SU-DHL-6 (cell line): ENCODE measurements around the gene CCDC188.

Experiments used
- H2AFZ ChIP-seq: fragments of 200-600 bp; sonication (generic); 2 replicates; pipeline ENCODE4 v1.6.1; 2014; ENCODE audit warnings: low read depth, mild to moderate bottlenecking, moderate library complexity, mixed read lengths, antibody characterized with exemption, low read length; ENCODE audit not compliant: severe bottlenecking
- H3F3A ChIP-seq: fragments of 200-600 bp; shearing (Covaris generic); 2 replicates; pipeline ENCODE4 v1.6.0; 2016; ENCODE audit warnings: antibody characterized with exemption, mild to moderate bottlenecking; ENCODE audit not compliant: insufficient read depth
- H3K27ac ChIP-seq: fragments of 200-600 bp; sonication (generic); 2 replicates; pipeline ENCODE4 v1.5.1; 2016; ENCODE audit warnings: low read depth, mild to moderate bottlenecking, low read length, moderate library complexity, mixed read lengths
- H3K27me3 ChIP-seq: fragments of 200-600 bp; sonication (generic), shearing (Covaris generic); 2 replicates; pipeline ENCODE4 v1.6.0; 2014; ENCODE audit warnings: mild to moderate bottlenecking, low read length
- H3K36me3 ChIP-seq: fragments of 200-600 bp; sonication (generic); 2 replicates; pipeline ENCODE4 v1.6.1; 2014; ENCODE audit warnings: mild to moderate bottlenecking, low read length, mixed read lengths
- H3K4me2 ChIP-seq: fragments of 300-600, 200-600 bp; shearing (Covaris generic), sonication (generic); 2 replicates; pipeline ENCODE4 v1.6.0; 2014; ENCODE audit warnings: low read length, low read depth, mild to moderate bottlenecking; ENCODE audit not compliant: poor library complexity, severe bottlenecking
- H3K4me3 ChIP-seq: fragments of 200-600 bp; sonication (generic); 2 replicates; pipeline ENCODE4 v1.5.1; 2014; ENCODE audit warnings: antibody characterized with exemption, low read length, mild to moderate bottlenecking, mixed read lengths; ENCODE audit not compliant: insufficient read depth, poor library complexity, severe bottlenecking
- H3K79me2 ChIP-seq: fragments of 200-600 bp; sonication (generic); 2 replicates; pipeline ENCODE4 v1.6.1; 2014; ENCODE audit warnings: mild to moderate bottlenecking, low read length, moderate library complexity; ENCODE audit not compliant: insufficient read depth
- H3K9ac ChIP-seq: fragments of 200-600 bp; sonication (generic); 2 replicates; pipeline ENCODE4 v1.7.0; 2014; ENCODE audit warnings: mild to moderate bottlenecking, low read length
- H3K9me2 ChIP-seq: fragments of 200-600 bp; sonication (generic); replicated peaks from 2 replicates; pipeline ENCODE4 v1.6.1; 2014; ENCODE audit warnings: low read length; ENCODE audit not compliant: insufficient read depth
- H3K9me3 ChIP-seq: fragments of 200-600 bp; sonication (generic); 2 replicates; pipeline ENCODE4 v1.6.1; 2014; ENCODE audit warnings: low read length, mixed read lengths; ENCODE audit not compliant: insufficient read depth
- H4K20me1 ChIP-seq: fragments of 200-600 bp; sonication (generic); 2 replicates; pipeline ENCODE4 v1.6.1; 2014; ENCODE audit warnings: low read depth, mild to moderate bottlenecking, antibody characterized with exemption, low read length, moderate library complexity, mixed read lengths
- EZH2phosphoT487 ChIP-seq: fragments of 200-600 bp; sonication (generic), shearing (Covaris generic); conservative IDR thresholded peaks from 2 replicates; pipeline ENCODE4 v1.6.1; 2018; ENCODE audit warnings: mild to moderate bottlenecking, antibody characterized with exemption, low read length, moderate library complexity, mixed read lengths
- TF ChIP-seq, protein P1 (sequence below): fragments of 200-600 bp; sonication (generic); IDR thresholded peaks from one replicate; pipeline ENCODE4 v1.5.1; 2017; ENCODE audit warnings: antibody characterized with exemption, mild to moderate bottlenecking, low read length, moderate library complexity; ENCODE audit not compliant: insufficient read depth, poor library complexity, severe bottlenecking

CCDC188 gene

DNA sequence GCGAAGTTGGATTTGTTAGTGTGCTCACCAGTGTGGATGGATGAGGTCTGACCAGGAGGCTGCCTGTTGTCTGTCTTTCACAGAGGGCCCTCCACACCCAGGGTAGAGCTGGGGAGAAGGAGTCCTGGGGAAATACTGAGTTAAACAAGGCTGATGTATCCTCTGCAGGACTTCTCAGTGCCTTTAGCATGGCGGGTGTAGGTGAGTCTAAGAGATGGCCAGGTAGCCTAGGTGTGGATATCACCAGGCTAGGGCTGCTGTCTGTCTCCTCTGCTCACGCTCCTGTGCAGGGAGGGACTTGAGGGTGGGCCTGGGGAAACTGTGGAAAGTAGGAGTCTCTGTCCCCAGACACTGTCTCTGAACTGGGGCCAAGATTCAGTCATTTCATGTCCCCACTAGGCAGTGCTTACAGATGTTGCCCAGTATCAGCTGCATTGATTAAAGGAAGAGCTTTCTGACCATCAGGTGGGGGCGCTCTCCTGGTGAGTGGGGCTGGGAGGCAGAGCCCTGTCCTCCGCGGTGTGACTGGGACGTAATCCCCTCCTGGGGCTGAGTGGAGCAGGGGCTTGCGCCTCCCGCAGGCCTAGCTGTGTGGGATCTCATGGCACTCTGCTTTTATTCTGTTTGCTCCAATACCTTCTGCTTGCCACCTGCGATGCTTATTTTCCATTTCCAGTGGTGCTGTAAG, 35.5 kb upstream of the CCDC188 start:
- Histone ChIP-seq H3K79me2 (no peaks in the 10 kb centered on the region), H2AFZ (no peak overlapping the region), H3K9me2 (no peaks in the 10 kb centered on the region), H3K4me3 (no peak overlapping the region), H3K27ac (no peak overlapping the region), H3K27me3 (no peaks in the 10 kb centered on the region), H3K9me3 (no peaks in the 10 kb centered on the region), H3K36me3 (no peaks in the 10 kb centered on the region), H3K4me2 (no peak overlapping the region), H3K9ac (no peak overlapping the region), H3F3A (no peaks in the 10 kb centered on the region), H4K20me1 (no peaks in the 10 kb centered on the region)
- TF ChIP-seq EZH2phosphoT487 = no peak
- TF ChIP-seq, protein P1, sequence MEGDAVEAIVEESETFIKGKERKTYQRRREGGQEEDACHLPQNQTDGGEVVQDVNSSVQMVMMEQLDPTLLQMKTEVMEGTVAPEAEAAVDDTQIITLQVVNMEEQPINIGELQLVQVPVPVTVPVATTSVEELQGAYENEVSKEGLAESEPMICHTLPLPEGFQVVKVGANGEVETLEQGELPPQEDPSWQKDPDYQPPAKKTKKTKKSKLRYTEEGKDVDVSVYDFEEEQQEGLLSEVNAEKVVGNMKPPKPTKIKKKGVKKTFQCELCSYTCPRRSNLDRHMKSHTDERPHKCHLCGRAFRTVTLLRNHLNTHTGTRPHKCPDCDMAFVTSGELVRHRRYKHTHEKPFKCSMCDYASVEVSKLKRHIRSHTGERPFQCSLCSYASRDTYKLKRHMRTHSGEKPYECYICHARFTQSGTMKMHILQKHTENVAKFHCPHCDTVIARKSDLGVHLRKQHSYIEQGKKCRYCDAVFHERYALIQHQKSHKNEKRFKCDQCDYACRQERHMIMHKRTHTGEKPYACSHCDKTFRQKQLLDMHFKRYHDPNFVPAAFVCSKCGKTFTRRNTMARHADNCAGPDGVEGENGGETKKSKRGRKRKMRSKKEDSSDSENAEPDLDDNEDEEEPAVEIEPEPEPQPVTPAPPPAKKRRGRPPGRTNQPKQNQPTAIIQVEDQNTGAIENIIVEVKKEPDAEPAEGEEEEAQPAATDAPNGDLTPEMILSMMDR = no peak

DNA sequence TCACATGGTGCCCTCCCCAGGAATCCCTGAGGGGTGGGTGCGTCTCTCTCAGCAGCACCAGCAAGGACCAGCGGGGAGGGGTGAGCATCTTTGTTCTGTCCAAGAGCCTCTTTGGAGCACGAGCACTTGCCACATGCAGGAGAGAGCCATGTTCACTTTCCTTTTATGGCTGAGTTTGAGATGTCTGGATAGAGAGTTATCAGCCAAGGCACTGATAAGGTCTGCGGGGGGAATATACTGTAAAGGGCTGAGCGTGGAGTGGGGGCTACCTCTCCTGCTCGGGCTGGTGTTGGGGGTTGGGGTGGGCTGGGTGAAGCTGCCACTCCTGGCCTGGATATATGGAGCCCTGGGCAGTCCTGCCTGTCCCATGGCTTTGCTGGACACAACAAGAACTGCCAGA, 34.9 kb upstream of the CCDC188 start:
- H3K79me2 ChIP-seq = no peaks in the 10 kb centered on the region
- no peaks in the 10 kb centered on the region for H3K27me3 ChIP-seq
- TF ChIP-seq, protein P1 = no peak
- TF ChIP-seq EZH2phosphoT487 = no peak
- no peak overlapping the region for H3K27ac ChIP-seq
- H4K20me1 ChIP-seq = no peaks in the 10 kb centered on the region
- H2AFZ ChIP-seq = no peak overlapping the region
- H3K9me2 ChIP-seq = no peaks in the 10 kb centered on the region
- no peak overlapping the region for H3K4me3 ChIP-seq
- no peaks in the 10 kb centered on the region for H3F3A ChIP-seq
- no peak overlapping the region for H3K9ac ChIP-seq
- no peak overlapping the region for H3K4me2 ChIP-seq
- H3K36me3 ChIP-seq = no peaks in the 10 kb centered on the region
- H3K9me3 ChIP-seq = no peaks in the 10 kb centered on the region

GRCh38 chr22:20184501-20185165, 33.8 kb upstream of the CCDC188 start:
- H3F3A ChIP-seq = no peaks in the 10 kb centered on the region
- H3K79me2 ChIP-seq = no peaks in the 10 kb centered on the region
- H3K27me3 ChIP-seq = no peaks in the 10 kb centered on the region
- H3K9me3 ChIP-seq = no peaks in the 10 kb centered on the region
- H4K20me1 ChIP-seq = no peaks in the 10 kb centered on the region
- no peak overlapping the region for H3K4me2 ChIP-seq
- no peak overlapping the region for H3K9ac ChIP-seq
- H3K36me3 ChIP-seq = no peaks in the 10 kb centered on the region
- H3K27ac ChIP-seq = no peak overlapping the region
- H3K9me2 ChIP-seq = no peaks in the 10 kb centered on the region
- no peak for TF ChIP-seq EZH2phosphoT487
- TF ChIP-seq, protein P1 = no peak
- H3K4me3 ChIP-seq = no peak overlapping the region
- H2AFZ ChIP-seq = no peak overlapping the region
